Measurements from ENCODE around the gene SGPP2. TPM values are rescaled to one million over a fixed set of nuclear protein-coding genes. Genes with fewer than 3 reads are reported as not detected.
"Not testable (repeated sequence)": the region's sequence is repeated elsewhere in the genome, so short reads cannot be mapped to it uniquely, and the experiment has no call there.

The SGPP2 gene
- total RNA-seq, 1 donor from 2014 or later = 31.2 TPM

DNA sequence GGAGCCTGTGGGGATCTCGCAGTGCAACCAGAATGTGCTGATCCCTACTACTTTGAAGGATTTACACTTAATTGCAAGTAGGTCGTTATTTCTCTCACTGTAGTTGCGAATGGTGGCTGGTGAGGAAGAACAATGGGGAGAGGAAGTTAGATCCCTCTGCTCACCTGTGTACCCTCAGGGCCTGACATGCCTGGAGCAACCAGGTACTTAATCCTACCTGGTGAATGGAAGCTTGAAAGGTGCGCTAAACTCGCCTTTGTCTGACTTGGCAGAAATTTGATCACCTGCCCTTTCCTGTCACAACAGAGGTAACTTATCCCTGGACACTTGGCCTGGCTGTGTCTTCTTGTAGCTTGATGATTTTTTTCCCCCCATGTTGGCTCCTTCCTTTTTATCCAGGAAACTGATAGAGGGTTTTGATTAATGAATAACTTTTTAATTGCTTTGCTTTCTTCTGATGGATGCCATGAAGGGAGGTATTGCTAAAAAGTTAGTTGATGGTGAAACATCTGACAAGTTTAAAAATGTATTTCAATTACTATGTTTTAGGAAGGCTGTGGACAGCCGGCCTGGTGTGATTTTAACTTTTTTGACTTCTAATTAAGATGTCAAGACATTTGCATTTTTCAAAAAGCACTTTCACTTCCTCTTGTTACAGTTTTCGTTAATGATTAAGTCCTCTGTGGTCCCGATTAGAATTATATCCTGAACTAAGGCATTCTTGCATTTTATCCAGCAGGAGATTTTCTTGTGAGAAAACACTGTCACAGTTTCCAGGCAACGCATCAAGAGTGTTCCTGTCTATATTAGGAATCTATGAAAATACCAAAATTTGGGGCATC, 9.2 kb downstream of the SGPP2 start:
- Mint-ChIP-seq H3K36me3 (ENCODE audit: low read depth) (peaks cover 21% of the 10 kb centered on the region), H3K27ac (no peak overlapping the region), H3K9me3 (peaks cover 22% of the 10 kb centered on the region), H3K4me3 (no peak overlapping the region), H3K27me3 (ENCODE audit: insufficient read depth) (no peaks in the 10 kb centered on the region), H3K4me1 (ENCODE audit: low read depth) (peaks cover 19% of the 10 kb centered on the region)
- DNase-seq (ENCODE audit: low spot score) = no peak
- intact Hi-C loops (cut with micrococcal nuclease) = no loop called here

DNA sequence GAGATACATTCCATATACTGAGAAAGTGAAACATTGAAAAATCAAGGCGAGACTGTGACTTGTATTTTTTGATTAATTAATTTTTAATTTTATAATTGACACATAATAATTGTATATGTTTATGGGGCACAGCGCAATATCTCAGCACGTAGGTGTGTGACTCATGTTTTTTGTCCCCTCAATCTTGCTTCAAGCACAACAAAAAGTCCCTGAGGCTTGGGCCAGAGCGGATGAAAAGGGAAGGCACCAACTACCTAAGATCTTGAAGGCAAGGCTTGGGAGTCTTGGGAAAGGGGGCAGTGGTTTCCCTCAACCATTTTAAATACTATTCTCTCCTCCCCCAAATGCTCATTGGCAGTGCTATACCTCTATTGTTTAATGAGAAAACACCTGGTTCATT, 9.9 kb downstream of the SGPP2 start:
- intact Hi-C loops (cut with micrococcal nuclease) = no loop called here
- DNase-seq (ENCODE audit: low spot score) = no peak
- H3K9me3 Mint-ChIP-seq = peaks cover 19% of the 10 kb centered on the region
- peaks cover 19% of the 10 kb centered on the region for H3K4me1 Mint-ChIP-seq (ENCODE audit: low read depth)
- no peak overlapping the region for H3K27ac Mint-ChIP-seq
- H3K4me3 Mint-ChIP-seq = no peak overlapping the region
- no peaks in the 10 kb centered on the region for H3K27me3 Mint-ChIP-seq (ENCODE audit: insufficient read depth)
- H3K36me3 Mint-ChIP-seq (ENCODE audit: low read depth) = peaks cover 21% of the 10 kb centered on the region

GRCh38 chr2:222435400-222436039, 11.2 kb downstream of the SGPP2 start:
- H3K4me3 Mint-ChIP-seq; DNase-seq (ENCODE audit: low spot score); intact Hi-C loops (cut with micrococcal nuclease); H3K27ac Mint-ChIP-seq; H3K27me3 Mint-ChIP-seq (ENCODE audit: insufficient read depth); H3K9me3 Mint-ChIP-seq: not testable (repeated sequence)
- Mint-ChIP-seq H3K4me1 (ENCODE audit: low read depth) (peaks cover 11% of the 10 kb centered on the region), H3K36me3 (ENCODE audit: low read depth) (peaks cover 16% of the 10 kb centered on the region)

GRCh38 chr2:222436040-222436413, 11.7 kb downstream of the SGPP2 start:
- H3K4me3 Mint-ChIP-seq = no peak overlapping the region
- no peaks in the 10 kb centered on the region for H3K27me3 Mint-ChIP-seq (ENCODE audit: insufficient read depth)
- H3K36me3 Mint-ChIP-seq (ENCODE audit: low read depth) = peaks cover 13% of the 10 kb centered on the region
- H3K4me1 Mint-ChIP-seq (ENCODE audit: low read depth) = peaks cover 11% of the 10 kb centered on the region
- peaks cover 4% of the 10 kb centered on the region for H3K9me3 Mint-ChIP-seq
- intact Hi-C loops (cut with micrococcal nuclease) = no loop called here
- no peak for DNase-seq (ENCODE audit: low spot score)
- H3K27ac Mint-ChIP-seq = no peak overlapping the region

DNA sequence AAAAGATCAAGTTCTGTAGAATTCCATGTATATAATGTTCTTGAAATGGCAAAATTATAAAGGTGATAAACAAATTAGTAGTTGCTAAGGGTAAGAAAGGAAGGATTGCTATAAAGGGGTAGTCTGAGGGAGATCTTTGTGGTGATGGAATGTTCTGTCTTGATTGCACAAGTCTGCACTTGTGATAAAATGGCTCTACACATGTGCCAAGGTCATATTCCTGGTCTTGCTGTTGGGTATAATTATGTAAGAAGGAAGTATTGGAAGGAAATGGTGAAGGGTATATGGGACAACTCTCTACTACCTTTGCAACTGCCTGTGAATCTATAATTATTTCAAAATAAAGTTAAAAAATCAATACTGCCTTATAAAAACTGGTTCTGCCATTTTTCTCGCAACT, 15.3 kb downstream of the SGPP2 start:
- no peak for DNase-seq (ENCODE audit: low spot score)
- intact Hi-C loops (cut with micrococcal nuclease) = no loop called here
- peaks cover 4% of the 10 kb centered on the region for H3K9me3 Mint-ChIP-seq
- H3K4me1 Mint-ChIP-seq (ENCODE audit: low read depth) = peaks cover 5% of the 10 kb centered on the region
- peaks cover 8% of the 10 kb centered on the region for H3K36me3 Mint-ChIP-seq (ENCODE audit: low read depth)
- no peak overlapping the region for H3K4me3 Mint-ChIP-seq
- no peak overlapping the region for H3K27ac Mint-ChIP-seq
- H3K27me3 Mint-ChIP-seq (ENCODE audit: insufficient read depth) = peaks cover 6% of the 10 kb centered on the region

DNA sequence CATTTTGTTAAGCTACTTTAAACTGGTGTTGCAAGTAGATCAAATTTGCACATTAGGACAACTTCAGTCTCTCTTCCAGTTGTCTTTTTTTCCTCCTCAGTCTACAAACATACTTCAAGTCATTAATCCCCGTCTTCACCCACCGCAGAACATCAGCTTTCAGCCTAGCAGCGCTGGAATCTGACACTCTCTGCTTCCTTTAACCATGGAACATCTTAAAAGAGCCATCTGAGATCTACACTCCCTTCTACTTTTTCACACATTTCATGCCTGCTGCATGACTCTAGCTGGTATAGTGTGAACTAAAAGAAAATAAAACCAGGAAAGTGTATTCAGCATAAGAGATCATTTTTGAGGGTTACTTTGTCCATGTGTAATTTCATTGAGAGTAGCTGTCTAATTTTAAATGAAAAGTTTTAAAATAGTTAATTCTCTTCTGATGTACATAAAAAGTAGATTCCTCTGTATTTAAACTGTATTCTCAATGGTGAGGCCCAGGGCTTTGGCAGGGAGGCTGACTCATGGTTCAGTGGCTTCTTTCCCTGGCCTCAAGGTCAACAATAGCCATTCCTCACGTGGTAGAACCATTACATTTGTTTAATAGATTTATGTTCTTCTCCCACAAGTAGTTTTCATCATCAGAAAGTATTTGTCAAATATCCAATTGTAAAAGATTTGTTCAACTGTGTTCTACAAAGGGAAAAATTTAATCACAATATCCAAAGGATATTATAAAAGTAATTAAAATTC, 16.5 kb downstream of the SGPP2 start:
- peaks cover 8% of the 10 kb centered on the region for H3K36me3 Mint-ChIP-seq (ENCODE audit: low read depth)
- peaks cover 6% of the 10 kb centered on the region for H3K27me3 Mint-ChIP-seq (ENCODE audit: insufficient read depth)
- no peak for DNase-seq (ENCODE audit: low spot score)
- H3K4me1 Mint-ChIP-seq (ENCODE audit: low read depth) = peaks cover 5% of the 10 kb centered on the region
- intact Hi-C loops (cut with micrococcal nuclease) = no loop called here
- H3K9me3 Mint-ChIP-seq = peaks cover 4% of the 10 kb centered on the region
- no peak overlapping the region for H3K4me3 Mint-ChIP-seq
- H3K27ac Mint-ChIP-seq = no peak overlapping the region

DNA sequence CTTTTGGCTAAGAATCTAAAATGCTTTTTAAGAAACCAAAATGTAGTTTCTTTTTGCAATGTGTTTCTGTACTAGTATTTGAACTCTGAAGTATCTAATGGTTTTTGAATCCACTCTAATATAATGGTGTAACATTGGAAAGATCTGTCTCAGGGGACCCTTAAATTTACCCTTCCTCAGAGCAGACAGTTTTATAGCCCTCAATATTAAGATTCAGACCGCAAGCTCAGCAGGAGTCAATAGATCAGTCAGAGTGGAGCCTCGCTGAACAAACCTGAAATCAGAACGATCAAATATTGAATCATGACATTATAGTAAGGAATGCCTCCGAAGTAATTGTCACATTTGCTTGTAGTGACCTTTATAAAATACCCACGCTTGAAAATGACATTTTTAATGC, 18.3 kb downstream of the SGPP2 start:
- Mint-ChIP-seq H3K9me3 (no peaks in the 10 kb centered on the region), H3K4me3 (no peak overlapping the region), H3K36me3 (ENCODE audit: low read depth) (peaks cover 11% of the 10 kb centered on the region), H3K27ac (no peak overlapping the region), H3K4me1 (ENCODE audit: low read depth) (peaks cover 5% of the 10 kb centered on the region), H3K27me3 (ENCODE audit: insufficient read depth) (peaks cover 6% of the 10 kb centered on the region)
- no peak for DNase-seq (ENCODE audit: low spot score)
- intact Hi-C loops (cut with micrococcal nuclease) = no loop called here

- peaks cover 12% of the 10 kb centered on the region for H3K4me1 Mint-ChIP-seq (ENCODE audit: low read depth)
- no peak for DNase-seq (ENCODE audit: low spot score)
- peaks cover 10% of the 10 kb centered on the region for H3K36me3 Mint-ChIP-seq (ENCODE audit: low read depth)
- H3K4me3 Mint-ChIP-seq = no peak overlapping the region
- no peaks in the 10 kb centered on the region for H3K9me3 Mint-ChIP-seq
- H3K27me3 Mint-ChIP-seq (ENCODE audit: insufficient read depth) = peaks cover 6% of the 10 kb centered on the region
- no peak overlapping the region for H3K27ac Mint-ChIP-seq
- intact Hi-C loops (cut with micrococcal nuclease) = no loop called here
Observed at GRCh38 chr2:222445227-222445626, 20.9 kb downstream of the SGPP2 start.

DNA sequence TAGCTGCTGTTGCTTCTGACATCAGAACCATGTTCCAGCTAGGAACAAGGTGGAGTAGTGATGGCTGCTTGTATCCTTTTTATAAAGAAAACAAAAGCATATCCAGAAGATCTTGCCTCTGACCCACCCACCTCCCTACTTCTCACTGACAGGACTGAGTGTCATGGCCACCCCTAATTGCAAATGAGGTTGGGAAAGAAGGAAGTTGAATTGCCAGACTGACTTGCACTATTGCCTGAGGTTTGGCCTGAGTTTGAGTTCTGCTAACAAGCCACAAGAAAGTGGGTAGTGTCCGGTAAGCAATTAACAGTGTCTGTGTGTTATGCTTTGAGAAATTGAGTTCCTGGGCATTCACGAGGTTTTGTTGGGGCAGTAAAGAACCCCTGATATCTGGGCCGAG, 22.8 kb downstream of the SGPP2 start:
- peaks cover 14% of the 10 kb centered on the region for H3K36me3 Mint-ChIP-seq (ENCODE audit: low read depth)
- no peaks in the 10 kb centered on the region for H3K9me3 Mint-ChIP-seq
- intact Hi-C loops (cut with micrococcal nuclease) = no loop called here
- peaks cover 6% of the 10 kb centered on the region for H3K27me3 Mint-ChIP-seq (ENCODE audit: insufficient read depth)
- H3K4me3 Mint-ChIP-seq = no peak overlapping the region
- H3K4me1 Mint-ChIP-seq (ENCODE audit: low read depth) = peaks cover 18% of the 10 kb centered on the region
- no peak for DNase-seq (ENCODE audit: low spot score)
- no peak overlapping the region for H3K27ac Mint-ChIP-seq

GRCh38 chr2:222448748-222449181, 24.4 kb downstream of the SGPP2 start:
- Mint-ChIP-seq H3K27me3 (ENCODE audit: insufficient read depth) (peaks cover 6% of the 10 kb centered on the region), H3K4me1 (ENCODE audit: low read depth) (peaks cover 20% of the 10 kb centered on the region), H3K36me3 (ENCODE audit: low read depth) (peaks cover 12% of the 10 kb centered on the region), H3K27ac (no peak overlapping the region), H3K9me3 (no peaks in the 10 kb centered on the region), H3K4me3 (no peak overlapping the region)
- intact Hi-C loops (cut with micrococcal nuclease) = no loop called here
- DNase-seq (ENCODE audit: low spot score) = no peak

DNA sequence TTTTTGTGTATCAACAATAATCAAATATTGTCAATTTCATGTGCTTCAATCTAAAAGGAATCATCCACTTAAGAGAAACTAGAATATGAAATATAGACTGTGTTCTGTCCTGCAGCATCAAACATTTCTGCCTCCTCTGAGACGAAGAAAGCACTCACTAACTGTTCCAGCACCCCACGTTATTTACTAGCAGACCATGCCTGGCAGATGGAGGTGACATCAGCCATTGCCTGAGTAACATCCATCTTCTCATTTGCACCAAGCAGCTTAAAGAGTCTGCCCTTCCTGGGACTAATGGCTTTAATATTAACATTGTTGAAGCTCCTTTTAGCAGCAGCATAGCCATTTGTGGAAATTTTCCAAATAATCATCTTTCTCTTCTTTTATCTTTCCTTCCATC, 25.7 kb downstream of the SGPP2 start:
- H3K9me3 Mint-ChIP-seq = no peaks in the 10 kb centered on the region
- peaks cover 24% of the 10 kb centered on the region for H3K4me1 Mint-ChIP-seq (ENCODE audit: low read depth)
- H3K4me3 Mint-ChIP-seq = no peak overlapping the region
- H3K27me3 Mint-ChIP-seq (ENCODE audit: insufficient read depth) = peaks cover 3% of the 10 kb centered on the region
- H3K27ac Mint-ChIP-seq = no peak overlapping the region
- no peak for DNase-seq (ENCODE audit: low spot score)
- intact Hi-C loops (cut with micrococcal nuclease) = loop anchor here (2.0 kb wide), 1 partner anchor 23 kb away; no protein-coding TSS in a partner anchor
- peaks cover 10% of the 10 kb centered on the region for H3K36me3 Mint-ChIP-seq (ENCODE audit: low read depth)

DNA sequence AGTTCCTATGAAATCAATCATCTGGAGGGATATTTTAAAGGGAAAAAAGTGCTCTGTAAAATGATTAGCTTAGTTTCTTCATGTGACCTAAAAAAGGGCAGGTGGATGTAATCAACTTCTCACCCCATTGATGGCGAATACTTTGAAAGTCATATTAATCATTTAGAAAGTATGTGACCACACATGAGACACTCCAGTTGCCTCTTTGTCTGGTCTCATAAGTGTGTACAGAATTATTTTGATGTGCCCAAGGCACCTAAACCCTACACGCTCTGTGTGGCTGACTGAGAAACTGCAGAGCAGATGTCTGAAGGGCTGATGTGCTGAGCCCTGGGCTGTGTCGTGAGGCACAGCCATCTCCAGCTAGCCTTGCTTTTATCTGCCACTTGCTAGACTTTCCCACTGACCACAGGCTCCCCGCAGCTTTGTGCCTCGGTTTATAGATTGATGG, 26.9 kb downstream of the SGPP2 start:
- Mint-ChIP-seq H3K4me3 (no peak overlapping the region), H3K27ac (peak overlapping the region; percentile 73), H3K9me3 (no peaks in the 10 kb centered on the region), H3K36me3 (ENCODE audit: low read depth) (peaks cover 9% of the 10 kb centered on the region), H3K27me3 (ENCODE audit: insufficient read depth) (peaks cover 3% of the 10 kb centered on the region), H3K4me1 (ENCODE audit: low read depth) (peaks cover 24% of the 10 kb centered on the region)
- intact Hi-C loops (cut with micrococcal nuclease) = loop anchor here (2.0 kb wide), 1 partner anchor 24 kb away; no protein-coding TSS in a partner anchor
- DNase-seq (ENCODE audit: low spot score) = no peak
